22Rv1 (cell line): ENCODE data around the gene THAP10.

Experiments used
- ZFX ChIP-seq: fragments of 450-650 bp; IDR thresholded peaks from 2 replicates; pipeline ENCODE4 v1.6.1; 2017; ENCODE audit warnings: antibody characterized with exemption, borderline replicate concordance
- TF ChIP-seq, protein P1 (sequence below): fragments of 450-650 bp; IDR thresholded peaks from 2 replicates; pipeline ENCODE4 v1.5.1; 2017; ENCODE audit warnings: mild to moderate bottlenecking

DNA sequence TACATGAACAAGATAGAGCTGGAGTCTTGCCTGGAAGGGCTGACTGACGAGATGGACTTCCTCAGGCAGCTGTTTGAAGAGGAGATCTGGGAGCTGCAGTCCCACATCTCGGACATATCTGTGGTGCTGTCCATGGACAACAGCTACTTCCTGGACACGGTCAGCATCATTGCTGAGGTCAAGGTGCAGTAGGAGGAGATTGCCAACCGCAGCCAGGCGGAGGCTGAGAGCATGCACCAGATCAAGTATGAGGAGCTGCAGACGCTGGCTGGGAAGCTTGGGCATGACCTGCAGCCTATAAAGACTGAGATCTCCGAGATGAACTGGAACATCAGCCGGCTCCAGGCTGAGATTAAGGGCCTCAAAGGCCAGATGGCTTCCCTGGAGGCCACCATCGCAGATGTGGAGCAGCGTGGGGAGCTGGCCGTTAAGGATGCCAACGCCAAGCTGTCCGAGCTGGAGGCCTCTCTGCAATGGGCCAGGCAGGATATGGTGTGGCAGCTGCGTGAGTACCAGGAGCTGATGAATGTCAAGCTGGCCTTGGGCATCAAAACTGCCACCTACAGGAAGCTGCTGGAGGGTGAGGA is 32.8 kb downstream of the THAP10 start:
- TF ChIP-seq, protein P1, sequence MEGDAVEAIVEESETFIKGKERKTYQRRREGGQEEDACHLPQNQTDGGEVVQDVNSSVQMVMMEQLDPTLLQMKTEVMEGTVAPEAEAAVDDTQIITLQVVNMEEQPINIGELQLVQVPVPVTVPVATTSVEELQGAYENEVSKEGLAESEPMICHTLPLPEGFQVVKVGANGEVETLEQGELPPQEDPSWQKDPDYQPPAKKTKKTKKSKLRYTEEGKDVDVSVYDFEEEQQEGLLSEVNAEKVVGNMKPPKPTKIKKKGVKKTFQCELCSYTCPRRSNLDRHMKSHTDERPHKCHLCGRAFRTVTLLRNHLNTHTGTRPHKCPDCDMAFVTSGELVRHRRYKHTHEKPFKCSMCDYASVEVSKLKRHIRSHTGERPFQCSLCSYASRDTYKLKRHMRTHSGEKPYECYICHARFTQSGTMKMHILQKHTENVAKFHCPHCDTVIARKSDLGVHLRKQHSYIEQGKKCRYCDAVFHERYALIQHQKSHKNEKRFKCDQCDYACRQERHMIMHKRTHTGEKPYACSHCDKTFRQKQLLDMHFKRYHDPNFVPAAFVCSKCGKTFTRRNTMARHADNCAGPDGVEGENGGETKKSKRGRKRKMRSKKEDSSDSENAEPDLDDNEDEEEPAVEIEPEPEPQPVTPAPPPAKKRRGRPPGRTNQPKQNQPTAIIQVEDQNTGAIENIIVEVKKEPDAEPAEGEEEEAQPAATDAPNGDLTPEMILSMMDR = no peak
- no peak for TF ChIP-seq ZFX
